ENCODE measurements around the gene TMEM255B. TPM values are rescaled to one million over a fixed set of nuclear protein-coding genes. Genes with fewer than 3 reads are reported as not detected.

Gene TMEM255B
- total RNA-seq, 1 donor from 2014 or later, result 0.26 TPM

GRCh38 chr13:113737803-113738202, 21.2 kb upstream of the TMEM255B start:
- H4K20me1 ChIP-seq (ENCODE audit: low read depth), result no peaks in the 10 kb centered on the region
- peaks cover 10% of the 10 kb centered on the region for H3K27me3 Mint-ChIP-seq (ENCODE audit: insufficient read depth, low read depth)
- no peaks in the 10 kb centered on the region for H3K36me3 Mint-ChIP-seq
- H3K9me3 Mint-ChIP-seq, result peaks cover 2% of the 10 kb centered on the region
- no peak for DNase-seq (ENCODE audit: low spot score)
- H3K9ac ChIP-seq, result no peak overlapping the region
- H3K4me2 ChIP-seq, result no peak overlapping the region
- no peak overlapping the region for H3K27ac ChIP-seq
- TF ChIP-seq EZH2phosphoT487 (IDR thresholded peaks at IDR 0.05) (no peak), EZH2 (IDR thresholded peaks at IDR 0.05) (no peak)
- TF ChIP-seq, protein P1, sequence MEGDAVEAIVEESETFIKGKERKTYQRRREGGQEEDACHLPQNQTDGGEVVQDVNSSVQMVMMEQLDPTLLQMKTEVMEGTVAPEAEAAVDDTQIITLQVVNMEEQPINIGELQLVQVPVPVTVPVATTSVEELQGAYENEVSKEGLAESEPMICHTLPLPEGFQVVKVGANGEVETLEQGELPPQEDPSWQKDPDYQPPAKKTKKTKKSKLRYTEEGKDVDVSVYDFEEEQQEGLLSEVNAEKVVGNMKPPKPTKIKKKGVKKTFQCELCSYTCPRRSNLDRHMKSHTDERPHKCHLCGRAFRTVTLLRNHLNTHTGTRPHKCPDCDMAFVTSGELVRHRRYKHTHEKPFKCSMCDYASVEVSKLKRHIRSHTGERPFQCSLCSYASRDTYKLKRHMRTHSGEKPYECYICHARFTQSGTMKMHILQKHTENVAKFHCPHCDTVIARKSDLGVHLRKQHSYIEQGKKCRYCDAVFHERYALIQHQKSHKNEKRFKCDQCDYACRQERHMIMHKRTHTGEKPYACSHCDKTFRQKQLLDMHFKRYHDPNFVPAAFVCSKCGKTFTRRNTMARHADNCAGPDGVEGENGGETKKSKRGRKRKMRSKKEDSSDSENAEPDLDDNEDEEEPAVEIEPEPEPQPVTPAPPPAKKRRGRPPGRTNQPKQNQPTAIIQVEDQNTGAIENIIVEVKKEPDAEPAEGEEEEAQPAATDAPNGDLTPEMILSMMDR (IDR thresholded peaks at IDR 0.05), result no peak
- no peaks in the 10 kb centered on the region for H3K36me3 ChIP-seq
- H2AFZ ChIP-seq (replicated peaks), result no peak overlapping the region
- H3K4me3 Mint-ChIP-seq, result no peak overlapping the region
- peaks cover 9% of the 10 kb centered on the region for H3F3A ChIP-seq (ENCODE audit: low read depth)
- H3K27me3 ChIP-seq, result no peaks in the 10 kb centered on the region
- no peak overlapping the region for H3K4me3 ChIP-seq
- peaks cover 3% of the 10 kb centered on the region for H3K4me1 ChIP-seq
- peaks cover 11% of the 10 kb centered on the region for H3K4me1 Mint-ChIP-seq
- no peaks in the 10 kb centered on the region for H3K79me2 ChIP-seq (ENCODE audit: low read depth)
- no peak overlapping the region for H3K27ac Mint-ChIP-seq
- no peaks in the 10 kb centered on the region for H3K9me3 ChIP-seq (ENCODE audit: low read depth)

DNA sequence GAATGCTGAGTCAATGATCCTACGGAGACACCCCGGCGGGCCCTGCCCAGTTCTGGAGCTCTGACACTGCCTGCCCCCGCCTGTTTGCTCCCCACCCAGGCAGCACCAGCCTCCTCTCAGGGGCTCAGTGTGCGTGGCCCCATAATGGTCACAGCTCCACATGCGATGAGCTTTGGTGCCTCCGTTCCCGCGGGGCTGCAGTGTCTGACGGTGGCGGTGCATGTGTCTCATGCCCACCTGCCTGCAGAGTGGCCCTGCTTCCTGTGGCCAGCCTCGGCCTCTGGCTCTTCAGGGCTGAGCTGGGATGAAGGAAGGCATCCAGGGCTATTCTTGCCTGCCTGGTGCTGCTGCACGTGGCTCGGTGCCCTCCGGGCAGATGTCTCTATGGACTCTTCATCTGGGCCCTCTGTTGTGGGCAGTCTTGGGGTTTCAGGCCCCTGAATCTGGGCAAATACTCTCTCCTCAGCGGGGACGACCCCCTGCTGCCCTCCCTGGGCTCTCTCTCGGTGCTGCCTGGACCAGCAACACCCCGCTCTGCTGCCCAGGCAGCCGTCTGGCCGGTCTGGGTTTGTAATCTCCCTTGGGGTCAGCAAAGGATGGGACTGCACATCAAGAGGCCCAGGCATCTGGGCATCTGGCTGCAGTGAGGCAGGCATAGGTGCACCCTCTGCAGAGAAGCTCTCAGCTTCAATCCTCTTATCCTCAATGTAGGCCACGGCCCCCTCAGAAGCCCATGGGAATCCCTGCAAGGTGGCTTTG, 19.3 kb upstream of the TMEM255B start:
- Mint-ChIP-seq H3K27ac (no peak overlapping the region), H3K4me1 (peaks cover 12% of the 10 kb centered on the region), H3K27me3 (ENCODE audit: insufficient read depth, low read depth) (peaks cover 5% of the 10 kb centered on the region), H3K9me3 (no peaks in the 10 kb centered on the region), H3K36me3 (no peaks in the 10 kb centered on the region), H3K4me3 (no peak overlapping the region)
- Histone ChIP-seq H2AFZ (replicated peaks) (no peak overlapping the region), H3K27me3 (no peaks in the 10 kb centered on the region), H3K9me3 (ENCODE audit: low read depth) (no peaks in the 10 kb centered on the region), H3K4me1 (peaks cover 3% of the 10 kb centered on the region), H3K79me2 (ENCODE audit: low read depth) (no peaks in the 10 kb centered on the region), H3K4me2 (no peak overlapping the region), H3K27ac (no peak overlapping the region), H3K4me3 (no peak overlapping the region), H3K9ac (no peak overlapping the region), H4K20me1 (ENCODE audit: low read depth) (no peaks in the 10 kb centered on the region), H3F3A (ENCODE audit: low read depth) (no peaks in the 10 kb centered on the region), H3K36me3 (no peaks in the 10 kb centered on the region)
- no peak for TF ChIP-seq EZH2phosphoT487 (IDR thresholded peaks at IDR 0.05)
- TF ChIP-seq, protein P1 (IDR thresholded peaks at IDR 0.05), result no peak
- no peak for TF ChIP-seq EZH2 (IDR thresholded peaks at IDR 0.05)
- DNase-seq (ENCODE audit: low spot score), result no peak

- Histone ChIP-seq H3K9ac (no peak overlapping the region), H3K4me1 (peaks cover 3% of the 10 kb centered on the region), H3K36me3 (no peaks in the 10 kb centered on the region), H3K9me3 (ENCODE audit: low read depth) (no peaks in the 10 kb centered on the region), H3K27ac (no peak overlapping the region), H3K27me3 (no peaks in the 10 kb centered on the region), H3K4me3 (no peak overlapping the region), H2AFZ (replicated peaks) (no peak overlapping the region), H3K79me2 (ENCODE audit: low read depth) (no peaks in the 10 kb centered on the region), H4K20me1 (ENCODE audit: low read depth) (no peaks in the 10 kb centered on the region), H3K4me2 (no peak overlapping the region), H3F3A (ENCODE audit: low read depth) (no peaks in the 10 kb centered on the region)
- Mint-ChIP-seq H3K36me3 (no peaks in the 10 kb centered on the region), H3K4me1 (peaks cover 14% of the 10 kb centered on the region), H3K4me3 (no peak overlapping the region), H3K27ac (no peak overlapping the region), H3K9me3 (no peaks in the 10 kb centered on the region), H3K27me3 (ENCODE audit: insufficient read depth, low read depth) (peaks cover 8% of the 10 kb centered on the region)
- no peak for DNase-seq (ENCODE audit: low spot score)
- TF ChIP-seq EZH2phosphoT487 (IDR thresholded peaks at IDR 0.05) (no peak), EZH2 (IDR thresholded peaks at IDR 0.05) (no peak)
- TF ChIP-seq, protein P1 (IDR thresholded peaks at IDR 0.05), result no peak
Observed at GRCh38 chr13:113740286-113740556, 18.8 kb upstream of the TMEM255B start.

All from neural progenitor cell (in vitro differentiated cells).